Pancreas (tissue), 10 donors: ENCODE measurements around the gene CACNA1E. TPM values are rescaled to one million over a fixed set of nuclear protein-coding genes. Genes with fewer than 3 reads are reported as not detected.

Experiments
- ATAC-seq, 4 donors: fragments of 200-7000 bp; cut with Tn5 transposase; one replicate each; pipeline versions ENCODE4 v1.8.0 to v1.9.1; 2020; ENCODE audit warnings: mild to moderate bottlenecking in 4 of 4, moderate library complexity in 4 of 4
- DNase-seq, 6 donors: peaks; one replicate each; pipeline ENCODE4 v3.0.0-alpha.2; 2020
- FAIRE-seq: peaks from 2 replicates; lab custom pipeline; 2012; peaks lifted over from hg19 to GRCh38; lab: Jason Lieb, UNC
- H3K27ac ChIP-seq, 4 donors: fragments of 200-600 bp; sonication (generic); 1 replicate in 3 of 4; 2 replicates in 1 of 4; pipeline versions ENCODE4 v1.5.0 to v1.8.0; 2020
- H3K27me3 ChIP-seq, 4 donors: fragments of 200-600 bp; one replicate each; pipeline ENCODE4 v1.8.0; 2021
- H3K36me3 ChIP-seq, 3 donors: fragments of 200-600 bp; sonication (generic) in 1 of 3; one replicate each; pipeline versions ENCODE4 v1.5.0 to v1.8.0; 2020 to 2021
- H3K4me1 ChIP-seq, 3 donors: fragments of 200-600 bp; one replicate each; pipeline ENCODE4 v1.8.0; 2021
- H3K4me3 ChIP-seq, 4 donors: fragments of 200-600 bp; sonication (generic) in 2 of 4; one replicate each; pipeline versions ENCODE4 v1.5.0 to v1.8.0; 2020 to 2021
- H3K9me3 ChIP-seq, 4 donors: fragments of 200-600 bp; one replicate each; pipeline ENCODE4 v1.8.0; 2021
- CTCF ChIP-seq, 4 donors: fragments of 200-600 bp; sonication (generic) in 3 of 4; IDR thresholded peaks; one replicate each; pipeline versions ENCODE4 v1.5.0 to v1.8.0; 2021; ENCODE audit warnings: antibody characterized with exemption in 4 of 4
- WGBS, 2 donors: extraction: QIAGEN DNeasy Blood & Tissue Kit; methylation state at CpG; one replicate each; pipeline ENCODE4 v1.1.7; 2013; 5-methylcytosine and 5-hydroxymethylcytosine counted together
- intact Hi-C, 3 donors: fragments of 100-400 bp; cut with DNase I; formaldehyde crosslinking; loops; one replicate each; pipeline versions ENCODE4 v1.11.1 to v1.14.2; 2022
- polyA plus RNA-seq, 2 donors: library from polyadenylated mRNA; stranded (reverse); fragments of 200-250 nt; gene quantifications; one replicate each; pipeline ENCODE4 v1.2.3, GENCODE V29; 2013
- total RNA-seq, 6 donors: library from RNA; stranded (reverse); fragmentation: NEBNext Ultra II Directional in 4 of 6; extraction: Animal tissue kit (Norgen Biotek cat#: 25700) in 4 of 6; gene quantifications; one replicate each; pipeline versions ENCODE4 v1.2.1 to v1.2.4, GENCODE V29; 2021 to 2023
- donor health status: healthy with polysubstance abuse.
- donor health status: DM: no; HTN: no; CAD: no; lungs with moderate emphysema.
- donor health status: DM: no; HTN: no; CAD: no.
- donor health status: control.
- donor health status: control.
- donor health status: Bipolar disorder and iron deficiency.
- donor health status: DM: yes; HTN: yes; CAD: no.
- donor health status: DM: no; HTN: no; CAD: no.
- donor health status: DM: no; HTN: no; CAD: no.
- donor health status: DM: yes; HTN: yes; CAD: no.

The CACNA1E gene
- total and polyA plus RNA-seq, 8 donors = 0.02 to 0.12 (median 0.07) TPM; not detected in 2

GRCh38 chr1:181676269-181676668 is 193.0 kb downstream of the CACNA1E start:
- FAIRE-seq (no peak), DNase-seq (no peak), ATAC-seq (peak in 3 of 4 donors; percentile 40 to 53 (median 44))
- intact Hi-C loops = loop anchor here in 1 of 3 donors (10.0 kb wide), 1 partner anchor 191 kb away; the partner anchor contains the start of gene CACNA1E
- Histone ChIP-seq H3K36me3 (no peaks in the 10 kb centered on the region), H3K4me3 (no peak overlapping the region), H3K27me3 (peaks cover 0 to 3% (median 0%) of the 10 kb centered on the region in 4 donors), H3K27ac (no peak overlapping the region), H3K9me3 (no peaks in the 10 kb centered on the region), H3K4me1 (no peaks in the 10 kb centered on the region)
- peak in 1 of 4 donors; percentile 7 for TF ChIP-seq CTCF (IDR thresholded peaks at IDR 0.05)
- 21 to 22% methylated on average over 6 of the region's 6 CpGs for WGBS, 2 donors

DNA sequence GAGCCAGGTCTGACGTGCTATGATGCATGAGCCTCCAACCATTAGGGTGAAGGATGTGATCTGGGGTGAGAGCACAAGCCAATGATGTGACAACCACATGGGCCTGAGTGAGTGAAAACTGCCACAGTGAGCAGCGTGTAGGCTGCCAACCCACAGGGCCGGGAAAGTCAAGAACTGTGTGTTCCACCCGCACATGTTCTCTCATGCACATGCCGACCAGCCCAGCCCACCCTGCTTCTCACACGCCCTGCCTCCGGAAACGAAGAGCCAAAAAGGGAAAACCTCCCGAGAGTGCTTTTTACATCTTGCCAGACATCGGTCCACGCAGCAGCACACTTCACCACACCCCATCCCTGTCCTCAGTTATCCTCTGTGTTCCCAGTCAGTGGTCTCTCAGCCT is 197.0 kb downstream of the CACNA1E start:
- H3K4me1 ChIP-seq = no peaks in the 10 kb centered on the region
- TF ChIP-seq CTCF (IDR thresholded peaks at IDR 0.05) = no peak
- no peak overlapping the region for H3K27ac ChIP-seq
- DNase-seq (no peak), FAIRE-seq (no peak), ATAC-seq (no peak)
- WGBS, 2 donors = 64 to 75% methylated on average over 11 of the region's 11 CpGs
- peaks cover 0 to 3% (median 0%) of the 10 kb centered on the region in 4 donors for H3K27me3 ChIP-seq
- H3K9me3 ChIP-seq = no peaks in the 10 kb centered on the region
- intact Hi-C loops = no loop called here
- H3K36me3 ChIP-seq = no peaks in the 10 kb centered on the region
- H3K4me3 ChIP-seq = no peak overlapping the region

- Histone ChIP-seq H3K27me3 (peaks cover 0 to 3% (median 0%) of the 10 kb centered on the region in 4 donors), H3K9me3 (no peaks in the 10 kb centered on the region), H3K27ac (no peak overlapping the region), H3K4me3 (no peak overlapping the region), H3K36me3 (no peaks in the 10 kb centered on the region), H3K4me1 (no peaks in the 10 kb centered on the region)
- intact Hi-C loops = no loop called here
- WGBS, 2 donors = 39 to 58% methylated on average over 7 of the region's 7 CpGs
- DNase-seq (no peak), ATAC-seq (no peak), FAIRE-seq (no peak)
- no peak for TF ChIP-seq CTCF (IDR thresholded peaks at IDR 0.05)
Observed at GRCh38 chr1:181680871-181681270, 197.6 kb downstream of the CACNA1E start.

- no peak for ATAC-seq
- Histone ChIP-seq H3K4me3 (no peak overlapping the region), H3K4me1 (no peaks in the 10 kb centered on the region), H3K27me3 (no peaks in the 10 kb centered on the region), H3K36me3 (no peaks in the 10 kb centered on the region), H3K27ac (no peak overlapping the region), H3K9me3 (no peaks in the 10 kb centered on the region)
- no peak for TF ChIP-seq CTCF (IDR thresholded peaks at IDR 0.05)
- FAIRE-seq = no peak
- WGBS, 2 donors = 39 to 45% methylated on average over 2 of the region's 2 CpGs
- no peak for DNase-seq
- intact Hi-C loops = no loop called here
Observed at GRCh38 chr1:181685211-181685610, 201.9 kb downstream of the CACNA1E start.

GRCh38 chr1:181701891-181702290 is 218.6 kb downstream of the CACNA1E start:
- Histone ChIP-seq H3K9me3 (no peaks in the 10 kb centered on the region), H3K4me1 (no peaks in the 10 kb centered on the region), H3K36me3 (no peaks in the 10 kb centered on the region), H3K27me3 (no peaks in the 10 kb centered on the region), H3K4me3 (no peak overlapping the region), H3K27ac (no peak overlapping the region)
- no peak for TF ChIP-seq CTCF (IDR thresholded peaks at IDR 0.05)
- ATAC-seq = no peak
- FAIRE-seq = no peak
- no peak for DNase-seq
- intact Hi-C loops = no loop called here
- WGBS, 2 donors = 32 to 40% methylated on average over 1 of the region's 1 CpG
